GM12873 (cell line): ENCODE results near the gene REM2.

Experiments
- CTCF ChIP-seq: IDR thresholded peaks from 2 replicates; pipeline ENCODE4 v1.5.1; 2012; ENCODE audit warnings: low read depth, mild to moderate bottlenecking, moderate library complexity, low read length, control low read depth; ENCODE audit not compliant: insufficient read depth; ENCODE audit errors: missing control alignments

REM2 gene

GRCh38 chr14:22839159-22839779 is 43.8 kb upstream of the REM2 start:
- no peak for TF ChIP-seq CTCF

- no peak for TF ChIP-seq CTCF
Observed at GRCh38 chr14:22841311-22841710, 41.7 kb upstream of the REM2 start.

GRCh38 chr14:22841769-22842168 is 41.3 kb upstream of the REM2 start:
- no peak for TF ChIP-seq CTCF

- no peak for TF ChIP-seq CTCF
Observed at GRCh38 chr14:22842211-22843122, 40.6 kb upstream of the REM2 start.

- TF ChIP-seq CTCF = no peak
Observed at GRCh38 chr14:22843123-22843925, 39.7 kb upstream of the REM2 start.

- TF ChIP-seq CTCF = no peak
Observed at GRCh38 chr14:22844221-22845102, 38.6 kb upstream of the REM2 start.
